ENCODE results near the gene MED16.

DNA sequence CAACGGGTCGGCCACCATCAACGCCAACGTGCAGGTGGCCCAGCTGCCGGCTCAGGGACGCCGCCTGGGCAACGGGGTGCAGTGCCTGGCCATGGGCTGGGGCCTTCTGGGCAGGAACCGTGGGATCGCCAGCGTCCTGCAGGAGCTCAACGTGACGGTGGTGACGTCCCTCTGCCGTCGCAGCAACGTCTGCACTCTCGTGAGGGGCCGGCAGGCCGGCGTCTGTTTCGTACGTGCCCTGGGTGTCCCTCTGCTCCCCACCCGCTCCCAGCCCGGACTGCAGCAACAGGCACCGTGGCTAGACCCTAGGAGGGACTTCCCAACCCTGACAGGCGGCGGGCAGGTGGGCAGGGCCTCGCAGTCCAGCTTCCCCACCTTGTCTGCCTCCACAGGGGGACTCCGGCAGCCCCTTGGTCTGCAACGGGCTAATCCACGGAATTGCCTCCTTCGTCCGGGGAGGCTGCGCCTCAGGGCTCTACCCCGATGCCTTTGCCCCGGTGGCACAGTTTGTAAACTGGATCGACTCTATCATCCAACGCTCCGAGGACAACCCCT lies 37.3 kb downstream of the MED16 start:
- TF ChIP-seq EZH2phosphoT487 (IDR thresholded peaks at IDR 0.05; ENCODE audit: borderline replicate concordance, low read length) (no peak), EZH2 (IDR thresholded peaks at IDR 0.05; ENCODE audit: low read length, unreplicated experiment) (no peak)
- TF ChIP-seq, protein P1, sequence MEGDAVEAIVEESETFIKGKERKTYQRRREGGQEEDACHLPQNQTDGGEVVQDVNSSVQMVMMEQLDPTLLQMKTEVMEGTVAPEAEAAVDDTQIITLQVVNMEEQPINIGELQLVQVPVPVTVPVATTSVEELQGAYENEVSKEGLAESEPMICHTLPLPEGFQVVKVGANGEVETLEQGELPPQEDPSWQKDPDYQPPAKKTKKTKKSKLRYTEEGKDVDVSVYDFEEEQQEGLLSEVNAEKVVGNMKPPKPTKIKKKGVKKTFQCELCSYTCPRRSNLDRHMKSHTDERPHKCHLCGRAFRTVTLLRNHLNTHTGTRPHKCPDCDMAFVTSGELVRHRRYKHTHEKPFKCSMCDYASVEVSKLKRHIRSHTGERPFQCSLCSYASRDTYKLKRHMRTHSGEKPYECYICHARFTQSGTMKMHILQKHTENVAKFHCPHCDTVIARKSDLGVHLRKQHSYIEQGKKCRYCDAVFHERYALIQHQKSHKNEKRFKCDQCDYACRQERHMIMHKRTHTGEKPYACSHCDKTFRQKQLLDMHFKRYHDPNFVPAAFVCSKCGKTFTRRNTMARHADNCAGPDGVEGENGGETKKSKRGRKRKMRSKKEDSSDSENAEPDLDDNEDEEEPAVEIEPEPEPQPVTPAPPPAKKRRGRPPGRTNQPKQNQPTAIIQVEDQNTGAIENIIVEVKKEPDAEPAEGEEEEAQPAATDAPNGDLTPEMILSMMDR (conservative IDR thresholded peaks at IDR 0.05; ENCODE audit: low read depth, low read length): no peak
